Tibial nerve (tissue), 4 donors: Measurements from ENCODE around the gene SUMF1.

ENCODE experiments used
- EP300 ChIP-seq, 2 donors: sonication (generic); formaldehyde crosslinking; IDR thresholded peaks; one replicate each; pipeline ENCODE4 v1.6.1; 2017; ENCODE audit warnings: antibody characterized with exemption in 2 of 2, mild to moderate bottlenecking in 1 of 2
- POLR2A ChIP-seq, 2 donors: fragments of 450-650 bp; IDR thresholded peaks; one replicate each; pipeline ENCODE4 v1.6.1; 2017; ENCODE audit warnings: antibody characterized with exemption in 2 of 2, mild to moderate bottlenecking in 2 of 2, moderate library complexity in 2 of 2
- TF ChIP-seq, protein P1 (sequence below), 5 experiments: fragments of 200-600 bp in 3 of 5; fragments of 450-650 bp in 2 of 5; sonication (generic) in 3 of 5; IDR thresholded peaks; one replicate each; pipeline ENCODE4 v1.5.1; 2016 to 2019; ENCODE audit warnings: antibody characterized with exemption in 5 of 5, mild to moderate bottlenecking in 3 of 5, moderate library complexity in 2 of 5

DNA sequence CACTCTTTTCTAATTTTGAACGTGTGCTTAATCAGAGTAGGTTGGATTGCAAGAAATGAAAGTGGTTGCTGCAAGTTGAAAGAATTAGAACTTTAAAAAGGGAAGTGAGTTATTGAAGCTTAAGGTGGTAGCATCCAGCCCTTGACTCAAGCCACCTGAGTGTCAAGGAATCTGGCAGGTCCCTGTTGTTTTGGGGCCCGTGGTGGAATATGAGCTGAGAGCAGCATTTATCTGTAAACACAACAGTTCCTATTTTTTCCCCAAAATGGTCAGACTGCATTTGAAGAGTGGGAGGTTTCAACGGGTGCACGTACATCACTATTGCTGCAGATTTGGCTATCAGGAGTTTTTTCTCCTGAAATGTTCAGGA is 27.8 kb upstream of the SUMF1 start:
- TF ChIP-seq, protein P1, sequence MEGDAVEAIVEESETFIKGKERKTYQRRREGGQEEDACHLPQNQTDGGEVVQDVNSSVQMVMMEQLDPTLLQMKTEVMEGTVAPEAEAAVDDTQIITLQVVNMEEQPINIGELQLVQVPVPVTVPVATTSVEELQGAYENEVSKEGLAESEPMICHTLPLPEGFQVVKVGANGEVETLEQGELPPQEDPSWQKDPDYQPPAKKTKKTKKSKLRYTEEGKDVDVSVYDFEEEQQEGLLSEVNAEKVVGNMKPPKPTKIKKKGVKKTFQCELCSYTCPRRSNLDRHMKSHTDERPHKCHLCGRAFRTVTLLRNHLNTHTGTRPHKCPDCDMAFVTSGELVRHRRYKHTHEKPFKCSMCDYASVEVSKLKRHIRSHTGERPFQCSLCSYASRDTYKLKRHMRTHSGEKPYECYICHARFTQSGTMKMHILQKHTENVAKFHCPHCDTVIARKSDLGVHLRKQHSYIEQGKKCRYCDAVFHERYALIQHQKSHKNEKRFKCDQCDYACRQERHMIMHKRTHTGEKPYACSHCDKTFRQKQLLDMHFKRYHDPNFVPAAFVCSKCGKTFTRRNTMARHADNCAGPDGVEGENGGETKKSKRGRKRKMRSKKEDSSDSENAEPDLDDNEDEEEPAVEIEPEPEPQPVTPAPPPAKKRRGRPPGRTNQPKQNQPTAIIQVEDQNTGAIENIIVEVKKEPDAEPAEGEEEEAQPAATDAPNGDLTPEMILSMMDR (IDR thresholded peaks at IDR 0.05), result no peak
- TF ChIP-seq POLR2A (IDR thresholded peaks at IDR 0.05) (no peak), EP300 (IDR thresholded peaks at IDR 0.05) (no peak)
